Limb (tissue), 2 donors: ENCODE results near the gene PGAP1.

Experiments used
- DNase-seq, 2 donors: peaks; one replicate each; pipeline ENCODE4 v3.0.0-alpha.2; 2016; ENCODE audit errors: extremely low spot score in 2 of 2

The PGAP1 gene

GRCh38 chr2:196801674-196802261 lies 124.7 kb downstream of the PGAP1 start:
- peak in 1 of 2 donors; percentile 51 for DNase-seq

- no peak for DNase-seq
Measured at GRCh38 chr2:196798980-196799379, 127.5 kb downstream of the PGAP1 start.

- no peak for DNase-seq
Measured at GRCh38 chr2:196792865-196793264, 133.6 kb downstream of the PGAP1 start.

GRCh38 chr2:196783431-196784094 lies 142.9 kb downstream of the PGAP1 start:
- no peak for DNase-seq
